Body of pancreas (tissue), 4 donors: Measurements from ENCODE around the gene GPRIN3.
"Not testable (repeated sequence)": the region's sequence is repeated elsewhere in the genome, so short reads cannot be mapped to it uniquely, and the experiment has no call there.

Source experiments
- CTCF ChIP-seq, 7 experiments: fragments of 450-650 bp in 4 of 7; fragments of 200-600 bp in 3 of 7; sonication (generic) in 3 of 7; IDR thresholded peaks; one replicate each; pipeline ENCODE4 v1.5.1; 2016 to 2019; ENCODE audit warnings: antibody characterized with exemption in 7 of 7
- POLR2A ChIP-seq, 3 donors: fragments of 450-650 bp; IDR thresholded peaks; one replicate each; pipeline ENCODE4 v1.6.1; 2016; ENCODE audit warnings: antibody characterized with exemption in 3 of 3, mild to moderate bottlenecking in 2 of 3

GRCh38 chr4:89254347-89254746, 53.3 kb downstream of the GPRIN3 start:
- not testable (repeated sequence) for TF ChIP-seq CTCF, POLR2A (IDR thresholded peaks at IDR 0.05)
